ENCODE data around the gene STARD13.

The STARD13 gene

GRCh38 chr13:33060815-33061214 is 224.7 kb downstream of the STARD13 start:
- DNase-seq (ENCODE audit: low read depth in 2 of 3, low spot score in 1 of 3), result no peak

GRCh38 chr13:33058776-33059327 is 226.7 kb downstream of the STARD13 start:
- DNase-seq (ENCODE audit: low read depth in 2 of 3, low spot score in 1 of 3), result no peak

- DNase-seq (ENCODE audit: low read depth in 2 of 3, low spot score in 1 of 3), result no peak
Observed at GRCh38 chr13:33057019-33057780, 228.4 kb downstream of the STARD13 start.

- DNase-seq (ENCODE audit: low read depth in 2 of 3, low spot score in 1 of 3), result no peak
Observed at GRCh38 chr13:33053397-33054066, 232.0 kb downstream of the STARD13 start.

Data from stimulated activated CD4-positive, alpha-beta T cell treated with anti-CD3 and anti-CD28 coated beads, Interleukin-12 subunit alpha, Interleukin-12 subunit beta, amount 100 ng/mL, for 48 hours (primary cell).